HG03064 (cell line): Measurements from ENCODE around the gene PRCP.

Experiments
- ATAC-seq: cut with Tn5 transposase; IDR thresholded peaks from one replicate; pipeline ENCODE4 v1.9.1; 2021; ENCODE audit warnings: low read depth; ENCODE audit not compliant: unreplicated experiment

The PRCP gene

GRCh38 chr11:82837650-82838049 lies 62.6 kb downstream of the PRCP start:
- no peak for ATAC-seq

GRCh38 chr11:82832983-82833382 lies 67.2 kb downstream of the PRCP start:
- ATAC-seq: no peak

- ATAC-seq: no peak
Measured at GRCh38 chr11:82831364-82831763, 68.9 kb downstream of the PRCP start.

GRCh38 chr11:82830746-82831145 lies 69.5 kb downstream of the PRCP start:
- ATAC-seq: no peak

GRCh38 chr11:82829101-82829500 lies 71.1 kb downstream of the PRCP start:
- no peak for ATAC-seq

GRCh38 chr11:82828472-82828871 lies 71.8 kb downstream of the PRCP start:
- no peak for ATAC-seq

GRCh38 chr11:82826526-82826925 lies 73.7 kb downstream of the PRCP start:
- ATAC-seq: no peak

GRCh38 chr11:82823647-82824619 lies 76.3 kb downstream of the PRCP start:
- no peak for ATAC-seq

GRCh38 chr11:82818409-82819043 lies 81.7 kb downstream of the PRCP start:
- no peak for ATAC-seq

GRCh38 chr11:82815406-82815805 lies 84.8 kb downstream of the PRCP start:
- ATAC-seq: no peak

- ATAC-seq: no peak
Measured at GRCh38 chr11:82814379-82814778, 85.9 kb downstream of the PRCP start.

- ATAC-seq: no peak
Measured at GRCh38 chr11:82811369-82811768, 88.9 kb downstream of the PRCP start.

- no peak for ATAC-seq
Measured at GRCh38 chr11:82810738-82811137, 89.5 kb downstream of the PRCP start.

GRCh38 chr11:82810326-82810725 lies 89.9 kb downstream of the PRCP start:
- no peak for ATAC-seq

GRCh38 chr11:82807646-82808045 lies 92.6 kb downstream of the PRCP start:
- ATAC-seq: no peak

GRCh38 chr11:82802710-82803109 lies 97.5 kb downstream of the PRCP start:
- no peak for ATAC-seq

- no peak for ATAC-seq
Measured at GRCh38 chr11:82796998-82797961, 103.0 kb downstream of the PRCP start.

GRCh38 chr11:82794490-82794889 lies 105.7 kb downstream of the PRCP start:
- no peak for ATAC-seq

GRCh38 chr11:82792822-82793569 lies 107.2 kb downstream of the PRCP start:
- ATAC-seq: no peak

- no peak for ATAC-seq
Measured at GRCh38 chr11:82792319-82792718, 107.9 kb downstream of the PRCP start.
